B cell (primary cell): ENCODE measurements around the gene UBA7. TPM values are rescaled to one million over a fixed set of nuclear protein-coding genes. Genes with fewer than 3 reads are reported as not detected.
A peak's percentile ranks its signal among the peaks of the same experiment; 100 is the strongest.

Experiments
- ATAC-seq: fragments of 200-7000 bp; cut with Tn5 transposase; one replicate; pipeline ENCODE4 v1.10.0; 2021; ENCODE audit warnings: low read depth, mild to moderate bottlenecking, moderate number of reproducible peaks, moderate library complexity
- CTCF ChIA-PET: fragments of 350-600 bp; sonication (Branson Sonifier 250); formaldehyde crosslinking; loops from one replicate; lab custom pipeline; 2021; ENCODE audit warnings: antibody characterized with exemption, inconsistent platforms; lab: Charles Lee
- POLR2A ChIA-PET: fragments of 350-600 bp; sonication (Branson Sonifier 250); formaldehyde crosslinking; loops from one replicate; lab custom pipeline; 2021; ENCODE audit warnings: antibody characterized with exemption; lab: Charles Lee
- DNase-seq: peaks from one replicate; pipeline ENCODE4 v3.0.0; 2013
- H2AFZ ChIP-seq: 2 replicates; pipeline ENCODE4 v1.6.1; 2012; ENCODE audit warnings: mild to moderate bottlenecking, low read depth, low read length; ENCODE audit not compliant: insufficient read depth, poor library complexity, severe bottlenecking
- H3K27ac ChIP-seq, 2 donors: 1 replicate in 1 of 2; 2 replicates in 1 of 2; pipeline ENCODE4 v1.5.1; 2012 to 2013; ENCODE audit warnings: low read length in 2 of 2, mild to moderate bottlenecking in 2 of 2, moderate library complexity in 1 of 2
- H3K27me3 ChIP-seq, 4 experiments: fragments of 200-600 bp in 1 of 4; sonication (generic) in 1 of 4; replicated peaks in 1 of 4; 1 replicate in 2 of 4; 2 replicates in 2 of 4; pipeline versions ENCODE4 v1.6.1 to v1.7.0; 2013 to 2016; ENCODE audit warnings: low read length in 3 of 4, mild to moderate bottlenecking in 2 of 4, mixed read lengths in 1 of 4, moderate library complexity in 1 of 4; ENCODE audit not compliant: insufficient read depth in 4 of 4, control insufficient read depth in 3 of 4; ENCODE audit errors: control extremely low read depth in 1 of 4
- H3K36me3 ChIP-seq, 2 experiments: replicated peaks in 1 of 2; 1 replicate in 1 of 2; 2 replicates in 1 of 2; pipeline versions ENCODE4 v1.6.1 to v1.7.1; 2013; ENCODE audit warnings: low read length in 1 of 2; ENCODE audit not compliant: insufficient read depth in 2 of 2, control insufficient read depth in 1 of 2; ENCODE audit errors: control extremely low read depth in 1 of 2, extremely low read depth in 1 of 2
- H3K4me1 ChIP-seq, 2 donors: fragments of 200-600 bp in 1 of 2; sonication (generic) in 1 of 2; 1 replicate in 1 of 2; 2 replicates in 1 of 2; pipeline versions ENCODE4 v1.5.1 to v1.6.1; 2013 to 2017; ENCODE audit warnings: low read length in 2 of 2; ENCODE audit not compliant: control insufficient read depth in 2 of 2, insufficient read depth in 2 of 2
- H3K4me2 ChIP-seq: replicated peaks from 2 replicates; pipeline ENCODE3; 2012; ENCODE audit warnings: mild to moderate bottlenecking, low read depth, low read length; ENCODE audit not compliant: poor library complexity, severe bottlenecking
- H3K4me3 ChIP-seq, 5 experiments: fragments of 200-600 bp in 1 of 5; sonication (generic) in 1 of 5; 1 replicate in 3 of 5; 2 replicates in 2 of 5; pipeline versions ENCODE4 v1.5.1 to v1.7.0; 2011 to 2016; ENCODE audit warnings: low read length in 4 of 5, mild to moderate bottlenecking in 4 of 5, low read depth in 2 of 5, control low read depth in 1 of 5, moderate library complexity in 1 of 5; ENCODE audit not compliant: insufficient read depth in 1 of 5; ENCODE audit errors: control extremely low read depth in 1 of 5, extremely low read depth in 1 of 5
- H3K79me2 ChIP-seq: fragments of 200-600 bp; sonication (generic); one replicate; pipeline ENCODE4 v1.6.0; 2016; ENCODE audit warnings: low read length; ENCODE audit not compliant: control insufficient read depth, insufficient read depth
- H3K9ac ChIP-seq: fragments of 200-600 bp; sonication (generic); 2 replicates; pipeline ENCODE4 v1.6.1; 2017; ENCODE audit warnings: mild to moderate bottlenecking, low read length, moderate library complexity
- H3K9me3 ChIP-seq, 3 donors: one replicate each; pipeline versions ENCODE4 v1.6.1 to v1.7.1; 2013; ENCODE audit warnings: low read length in 2 of 3; ENCODE audit not compliant: control insufficient read depth in 2 of 3, insufficient read depth in 1 of 3; ENCODE audit errors: control extremely low read depth in 1 of 3
- H4K20me1 ChIP-seq: 2 replicates; pipeline ENCODE4 v1.6.0; 2012; ENCODE audit warnings: mild to moderate bottlenecking, low read length; ENCODE audit not compliant: insufficient read depth, control insufficient read depth, poor library complexity, severe bottlenecking
- H3K27ac Mint-ChIP-seq: one replicate; pipeline ENCODE4 v1.8.0; 2021; ENCODE audit warnings: mixed read lengths
- H3K27me3 Mint-ChIP-seq: one replicate; pipeline ENCODE4 v1.8.0; 2021; ENCODE audit warnings: mixed read lengths
- H3K4me1 Mint-ChIP-seq: one replicate; pipeline ENCODE4 v1.8.0; 2021; ENCODE audit warnings: mixed read lengths
- H3K4me3 Mint-ChIP-seq: one replicate; pipeline ENCODE4 v1.8.0; 2021; ENCODE audit warnings: mixed read lengths
- H3K9me3 Mint-ChIP-seq: one replicate; pipeline ENCODE4 v1.8.0; 2022; ENCODE audit warnings: mixed read lengths; ENCODE audit not compliant: insufficient read depth
- CTCF ChIP-seq: fragments of 200-600 bp; IDR thresholded peaks from one replicate; pipeline ENCODE4 v1.8.0; 2022; ENCODE audit warnings: antibody characterized with exemption, mild to moderate bottlenecking
- WGBS: methylation state at CpG from one replicate; pipeline ENCODE4 v1.1.5; 2013; ENCODE audit warnings: missing lambda C conversion rate; ENCODE audit not compliant: insufficient coverage; 5-methylcytosine and 5-hydroxymethylcytosine counted together
- intact Hi-C: fragments of 100-400 bp; cut with micrococcal nuclease; formaldehyde crosslinking; loops from one replicate; pipeline ENCODE4 v1.10.0; 2022
- polyA plus RNA-seq: library from polyadenylated mRNA; depleted of rRNA; stranded (reverse); fragments of >200 nt; gene quantifications from 2 replicates; pipeline ENCODE4 v1.2.3, GENCODE V29; 2012
- total RNA-seq, 2 donors: library from RNA; stranded (reverse); fragments of 120-200 nt in 1 of 2; gene quantifications; 1 replicate in 1 of 2; 2 replicates in 1 of 2; pipeline versions ENCODE4 v1.2.3 to v1.2.4, GENCODE V29; 2013 to 2022

Gene UBA7
- total and polyA plus RNA-seq, 2 donors (not counting 1 experiment from before 2014, with no cell fraction given) = 418 to 943 TPM

GRCh38 chr3:49790626-49791411 lies 22.9 kb downstream of the UBA7 start:
- peak overlapping the region; percentile 56 for H2AFZ ChIP-seq

More at GRCh38 chr3:49790626-49791411, 22.9 kb downstream of the UBA7 start:
- Histone ChIP-seq H3K27ac (no peak overlapping the region), H3K9ac (no peak overlapping the region), H3K9me3 (no peaks in the 10 kb centered on the region), H3K4me2 (peak overlapping the region; percentile 24), H3K4me3 (no peak overlapping the region), H3K36me3 (no peaks in the 10 kb centered on the region), H3K27me3 (no peaks in the 10 kb centered on the region), H3K79me2 (peaks cover 12% of the 10 kb centered on the region), H4K20me1 (no peaks in the 10 kb centered on the region), H3K4me1 (peaks cover 7 to 19% of the 10 kb centered on the region in 2 donors)
- ChIA-PET CTCF (interaction anchor here (1.2 kb wide), 1 partner anchor 12 kb away, joined by 5 read pairs; no protein-coding TSS in a partner anchor), POLR2A (interaction anchor here (0.6 kb wide), 2 partner anchors 206 to 1605 kb away, joined by 3 read pairs; no protein-coding TSS in a partner anchor)
- WGBS = 85% methylated on average over 2 of the region's 9 CpGs
- intact Hi-C loops = loop anchor here (1.0 kb wide), 1 partner anchor 67 kb away; no protein-coding TSS in a partner anchor
- Mint-ChIP-seq H3K27me3 (no peaks in the 10 kb centered on the region), H3K9me3 (no peaks in the 10 kb centered on the region), H3K4me3 (no peak overlapping the region), H3K4me1 (peaks cover 13% of the 10 kb centered on the region), H3K27ac (no peak overlapping the region)
- no peak for TF ChIP-seq CTCF
- no peak for ATAC-seq
- DNase-seq = no peak
